Muscle of leg (tissue), 11 donors: ENCODE measurements around the gene PRKN. TPM values are rescaled to one million over a fixed set of nuclear protein-coding genes. Genes with fewer than 3 reads are reported as not detected.

Experiments used
- DNase-seq: peaks from one replicate; pipeline ENCODE4 v3.0.0; 2013
- H3K27ac ChIP-seq: one replicate; pipeline ENCODE4 v1.5.1; 2013; ENCODE audit warnings: mild to moderate bottlenecking, low read length, control low read depth
- H3K27me3 ChIP-seq: one replicate; pipeline ENCODE4 v1.6.1; 2013; ENCODE audit warnings: low read length; ENCODE audit not compliant: control insufficient read depth, insufficient read depth
- H3K36me3 ChIP-seq: one replicate; pipeline ENCODE4 v1.6.1; 2013; ENCODE audit warnings: low read length; ENCODE audit not compliant: control insufficient read depth, insufficient read depth
- H3K4me1 ChIP-seq: one replicate; pipeline ENCODE4 v1.6.1; 2013; ENCODE audit warnings: low read length; ENCODE audit not compliant: control insufficient read depth, insufficient read depth
- H3K4me3 ChIP-seq: one replicate; pipeline ENCODE4 v1.5.1; 2013; ENCODE audit warnings: low read length, control low read depth
- H3K9me3 ChIP-seq: replicated peaks from 2 replicates; pipeline ENCODE4 v1.6.1; 2013; ENCODE audit warnings: low read depth, low read length; ENCODE audit not compliant: control insufficient read depth
- WGBS: methylation state at CpG from one replicate; pipeline ENCODE4 v1.1.5; 2013; ENCODE audit warnings: missing lambda C conversion rate; ENCODE audit not compliant: insufficient coverage; 5-methylcytosine and 5-hydroxymethylcytosine counted together
- polyA plus RNA-seq, 8 donors: library from polyadenylated mRNA; unstranded; fragments of 120-200 nt; gene quantifications; one replicate each; pipeline versions ENCODE4 v1.2.1 to v1.2.3, GENCODE V29; 2013; ENCODE audit warnings: inconsistent platforms in 1 of 8, low replicate concordance in 1 of 8; ENCODE audit not compliant: insufficient read length in 8 of 8, insufficient read depth in 1 of 8
- total RNA-seq: library from RNA; stranded (reverse); fragments of 120-200 nt; gene quantifications from one replicate; pipeline ENCODE4 v1.2.4, GENCODE V29; 2013

The PRKN gene
- total and polyA plus RNA-seq, 9 donors, result 2.5 to 4.7 (median 3.9) TPM

GRCh38 chr6:161613711-161614110, 1113.9 kb downstream of the PRKN start:
- no peak overlapping the region for H3K27ac ChIP-seq
- no peak overlapping the region for H3K4me3 ChIP-seq
- DNase-seq, result no peak
- H3K4me1 ChIP-seq, result no peaks in the 10 kb centered on the region
- WGBS, result 71% methylated on average over 2 of the region's 2 CpGs
- H3K9me3 ChIP-seq, result peaks cover 8% of the 10 kb centered on the region
- no peaks in the 10 kb centered on the region for H3K36me3 ChIP-seq
- no peaks in the 10 kb centered on the region for H3K27me3 ChIP-seq

GRCh38 chr6:161608771-161609170, 1118.8 kb downstream of the PRKN start:
- Histone ChIP-seq H3K9me3 (peaks cover 8% of the 10 kb centered on the region), H3K4me1 (no peaks in the 10 kb centered on the region), H3K27me3 (no peaks in the 10 kb centered on the region), H3K27ac (no peak overlapping the region), H3K36me3 (no peaks in the 10 kb centered on the region), H3K4me3 (no peak overlapping the region)
- DNase-seq, result no peak
- no CpG with 5 or more reads among the region's 3 CpGs for WGBS

- Histone ChIP-seq H3K4me1 (no peaks in the 10 kb centered on the region), H3K27me3 (no peaks in the 10 kb centered on the region), H3K36me3 (no peaks in the 10 kb centered on the region), H3K27ac (no peak overlapping the region), H3K9me3 (peaks cover 4% of the 10 kb centered on the region), H3K4me3 (no peak overlapping the region)
- 81% methylated on average over 4 of the region's 6 CpGs for WGBS
- DNase-seq, result no peak
Observed at GRCh38 chr6:161607696-161608297, 1119.8 kb downstream of the PRKN start.

GRCh38 chr6:161602359-161602758, 1125.2 kb downstream of the PRKN start:
- no CpG with 5 or more reads among the region's 1 CpG for WGBS
- Histone ChIP-seq H3K27me3 (no peaks in the 10 kb centered on the region), H3K27ac (no peak overlapping the region), H3K9me3 (no peaks in the 10 kb centered on the region), H3K4me1 (no peaks in the 10 kb centered on the region), H3K4me3 (no peak overlapping the region), H3K36me3 (no peaks in the 10 kb centered on the region)
- no peak for DNase-seq

GRCh38 chr6:161598896-161599295, 1128.7 kb downstream of the PRKN start:
- 100% methylated on average over 1 of the region's 2 CpGs for WGBS
- H3K27me3 ChIP-seq, result no peaks in the 10 kb centered on the region

GRCh38 chr6:161596807-161597520, 1130.6 kb downstream of the PRKN start:
- H3K4me1 ChIP-seq, result no peaks in the 10 kb centered on the region
- no peak for DNase-seq
- H3K9me3 ChIP-seq, result no peaks in the 10 kb centered on the region
- H3K4me3 ChIP-seq, result no peak overlapping the region
- H3K27me3 ChIP-seq, result no peaks in the 10 kb centered on the region
- 80% methylated on average over 1 of the region's 7 CpGs for WGBS
- H3K36me3 ChIP-seq, result no peaks in the 10 kb centered on the region
- H3K27ac ChIP-seq, result no peak overlapping the region

More at GRCh38 chr6:161598896-161599295, 1128.7 kb downstream of the PRKN start:
- no peaks in the 10 kb centered on the region for H3K4me1 ChIP-seq
- H3K27ac ChIP-seq, result no peak overlapping the region
- no peaks in the 10 kb centered on the region for H3K36me3 ChIP-seq
- DNase-seq, result no peak
- H3K4me3 ChIP-seq, result no peak overlapping the region
- H3K9me3 ChIP-seq, result no peaks in the 10 kb centered on the region

- Histone ChIP-seq H3K36me3 (no peaks in the 10 kb centered on the region), H3K27me3 (no peaks in the 10 kb centered on the region), H3K4me3 (no peak overlapping the region), H3K27ac (no peak overlapping the region), H3K4me1 (no peaks in the 10 kb centered on the region), H3K9me3 (no peaks in the 10 kb centered on the region)
- no peak for DNase-seq
- no CpG with 5 or more reads among the region's 1 CpG for WGBS
Observed at GRCh38 chr6:161594412-161594811, 1133.2 kb downstream of the PRKN start.

- Histone ChIP-seq H3K27ac (no peak overlapping the region), H3K36me3 (no peaks in the 10 kb centered on the region), H3K4me1 (no peaks in the 10 kb centered on the region), H3K9me3 (no peaks in the 10 kb centered on the region), H3K27me3 (no peaks in the 10 kb centered on the region), H3K4me3 (no peak overlapping the region)
- no CpG with 5 or more reads among the region's 5 CpGs for WGBS
- DNase-seq, result peak; percentile 72
Observed at GRCh38 chr6:161590961-161591627, 1136.5 kb downstream of the PRKN start.

- Histone ChIP-seq H3K4me3 (no peak overlapping the region), H3K27ac (no peak overlapping the region), H3K27me3 (no peaks in the 10 kb centered on the region), H3K36me3 (no peaks in the 10 kb centered on the region), H3K4me1 (no peaks in the 10 kb centered on the region), H3K9me3 (no peaks in the 10 kb centered on the region)
- no peak for DNase-seq
- no CpG with 5 or more reads among the region's 2 CpGs for WGBS
Observed at GRCh38 chr6:161586887-161587286, 1140.7 kb downstream of the PRKN start.

- H3K36me3 ChIP-seq, result no peaks in the 10 kb centered on the region
- no peak overlapping the region for H3K27ac ChIP-seq
- no peak for DNase-seq
- no peaks in the 10 kb centered on the region for H3K9me3 ChIP-seq
- H3K4me1 ChIP-seq, result no peaks in the 10 kb centered on the region
- no peaks in the 10 kb centered on the region for H3K27me3 ChIP-seq
- no peak overlapping the region for H3K4me3 ChIP-seq
- WGBS, result 100% methylated on average over 2 of the region's 8 CpGs
Observed at GRCh38 chr6:161584621-161585340, 1142.8 kb downstream of the PRKN start.
